PC-3 (cell line): Measurements from ENCODE around the gene BTG4.

ENCODE experiments used
- CTCF ChIP-seq: fragments of 300-600 bp; sonication (generic); conservative IDR thresholded peaks from 2 replicates; pipeline ENCODE4 v1.5.1; 2017; ENCODE audit warnings: antibody characterized with exemption, low read depth, mild to moderate bottlenecking, low read length
- EZH2 ChIP-seq: fragments of 300-600 bp; sonication (generic); IDR thresholded peaks from one replicate; pipeline ENCODE4 v1.6.1; 2017; ENCODE audit warnings: antibody characterized with exemption, mild to moderate bottlenecking, low read length; ENCODE audit not compliant: unreplicated experiment

GRCh38 chr11:111460856-111461255 lies 51.3 kb downstream of the BTG4 start:
- no peak for TF ChIP-seq CTCF
- TF ChIP-seq EZH2 = no peak
